ENCODE measurements around the gene CR2.
"Not testable (repeated sequence)": the region's sequence is repeated elsewhere in the genome, so short reads cannot be mapped to it uniquely, and the experiment has no call there.

Gene CR2

GRCh38 chr1:207493212-207493611 lies 39.1 kb downstream of the CR2 start:
- TF ChIP-seq CTCF (IDR thresholded peaks at IDR 0.05; ENCODE audit: borderline replicate concordance, insufficient read depth, low read depth, low read length) = no peak
- H3K4me3 ChIP-seq (ENCODE audit: low read depth, low read length) = no peak overlapping the region

GRCh38 chr1:207494171-207494570 lies 40.0 kb downstream of the CR2 start:
- no peak for TF ChIP-seq CTCF (IDR thresholded peaks at IDR 0.05; ENCODE audit: borderline replicate concordance, insufficient read depth, low read depth, low read length)

GRCh38 chr1:207495281-207495680 lies 41.2 kb downstream of the CR2 start:
- 0 out of 2 replicates have a peak, but pooled peaks have one; percentile 7 for TF ChIP-seq CTCF (IDR thresholded peaks at IDR 0.05; ENCODE audit: borderline replicate concordance, insufficient read depth, low read depth, low read length)
- H3K4me3 ChIP-seq (ENCODE audit: low read depth, low read length) = not testable (repeated sequence)

More at GRCh38 chr1:207494171-207494570, 40.0 kb downstream of the CR2 start:
- no peak overlapping the region for H3K4me3 ChIP-seq (ENCODE audit: low read depth, low read length)

- peak within 1 kb of the TSS; percentile 78 for H3K4me3 ChIP-seq (ENCODE audit: low read depth, low read length)
- TF ChIP-seq CTCF (IDR thresholded peaks at IDR 0.05; ENCODE audit: borderline replicate concordance, insufficient read depth, low read depth, low read length) = no peak
Observed at GRCh38 chr1:207495801-207496792, 42.0 kb downstream of the CR2 start, which contains the start of gene CR1. TSS of gene CR1 (plus strand) at chr1:207496157. CDS start at chr1:207496268, 111 bp downstream.

GRCh38 chr1:207497941-207498340 lies 43.8 kb downstream of the CR2 start:
- no peak for TF ChIP-seq CTCF (IDR thresholded peaks at IDR 0.05; ENCODE audit: borderline replicate concordance, insufficient read depth, low read depth, low read length)
- H3K4me3 ChIP-seq (ENCODE audit: low read depth, low read length) = peak overlapping the region; percentile 29

- peak; percentile 68 for TF ChIP-seq CTCF (IDR thresholded peaks at IDR 0.05; ENCODE audit: borderline replicate concordance, insufficient read depth, low read depth, low read length)
- no peak overlapping the region for H3K4me3 ChIP-seq (ENCODE audit: low read depth, low read length)
Observed at GRCh38 chr1:207499573-207499972, 45.4 kb downstream of the CR2 start.

- H3K4me3 ChIP-seq (ENCODE audit: low read depth, low read length) = no peak overlapping the region
- no peak for TF ChIP-seq CTCF (IDR thresholded peaks at IDR 0.05; ENCODE audit: borderline replicate concordance, insufficient read depth, low read depth, low read length)
Observed at GRCh38 chr1:207500306-207500705, 46.2 kb downstream of the CR2 start.
